ENCODE data around the gene ZNF185.
A peak's percentile ranks its signal among the peaks of the same experiment; 100 is the strongest.
"Not testable (repeated sequence)": the region's sequence is repeated elsewhere in the genome, so short reads cannot be mapped to it uniquely, and the experiment has no call there.

Gene ZNF185

GRCh38 chrX:152895724-152896420 lies 2.0 kb upstream of the ZNF185 start:
- no peak for DNase-seq (ENCODE audit: low spot score)

GRCh38 chrX:152896450-152896849 lies 1.4 kb upstream of the ZNF185 start:
- DNase-seq (ENCODE audit: low spot score), result peak; percentile 31

- no peak for DNase-seq (ENCODE audit: low spot score)
Observed at GRCh38 chrX:152898442-152898841, 575 bp downstream of the ZNF185 start.

- no peak for DNase-seq (ENCODE audit: low spot score)
Observed at GRCh38 chrX:152899111-152899873, 1.4 kb downstream of the ZNF185 start.

- DNase-seq (ENCODE audit: low spot score), result no peak
Observed at GRCh38 chrX:152899874-152900719, 2.2 kb downstream of the ZNF185 start.

- no peak for DNase-seq (ENCODE audit: low spot score)
Observed at GRCh38 chrX:152900937-152901445, 3.1 kb downstream of the ZNF185 start.

- DNase-seq (ENCODE audit: low spot score), result no peak
Observed at GRCh38 chrX:152901816-152902501, 4.1 kb downstream of the ZNF185 start.

GRCh38 chrX:152902502-152902820 lies 4.6 kb downstream of the ZNF185 start:
- no peak for DNase-seq (ENCODE audit: low spot score)

GRCh38 chrX:152903589-152903988 lies 5.7 kb downstream of the ZNF185 start:
- no peak for DNase-seq (ENCODE audit: low spot score)

- peak; percentile 83 for DNase-seq (ENCODE audit: low spot score)
Observed at GRCh38 chrX:152904151-152905080, 6.5 kb downstream of the ZNF185 start.

GRCh38 chrX:152905081-152905420 lies 7.2 kb downstream of the ZNF185 start:
- no peak for DNase-seq (ENCODE audit: low spot score)

- no peak for DNase-seq (ENCODE audit: low spot score)
Observed at GRCh38 chrX:152907084-152907651, 9.3 kb downstream of the ZNF185 start.

- no peak for DNase-seq (ENCODE audit: low spot score)
Observed at GRCh38 chrX:152908486-152908885, 10.6 kb downstream of the ZNF185 start.

GRCh38 chrX:152910018-152910417 lies 12.2 kb downstream of the ZNF185 start:
- not testable (repeated sequence) for DNase-seq (ENCODE audit: low spot score)

- DNase-seq (ENCODE audit: low spot score), result peak; percentile 19
Observed at GRCh38 chrX:152912106-152912505, 14.2 kb downstream of the ZNF185 start.

GRCh38 chrX:152912641-152913040 lies 14.8 kb downstream of the ZNF185 start:
- no peak for DNase-seq (ENCODE audit: low spot score)

GRCh38 chrX:152913346-152913745 lies 15.5 kb downstream of the ZNF185 start:
- no peak for DNase-seq (ENCODE audit: low spot score)

GRCh38 chrX:152913910-152914309 lies 16.0 kb downstream of the ZNF185 start:
- DNase-seq (ENCODE audit: low spot score), result no peak

GRCh38 chrX:152915541-152916241 lies 17.8 kb downstream of the ZNF185 start:
- peak; percentile 66 for DNase-seq (ENCODE audit: low spot score)

Data from AG08395 (cell line).